ENCODE results near the gene SH2D3A.

DNA sequence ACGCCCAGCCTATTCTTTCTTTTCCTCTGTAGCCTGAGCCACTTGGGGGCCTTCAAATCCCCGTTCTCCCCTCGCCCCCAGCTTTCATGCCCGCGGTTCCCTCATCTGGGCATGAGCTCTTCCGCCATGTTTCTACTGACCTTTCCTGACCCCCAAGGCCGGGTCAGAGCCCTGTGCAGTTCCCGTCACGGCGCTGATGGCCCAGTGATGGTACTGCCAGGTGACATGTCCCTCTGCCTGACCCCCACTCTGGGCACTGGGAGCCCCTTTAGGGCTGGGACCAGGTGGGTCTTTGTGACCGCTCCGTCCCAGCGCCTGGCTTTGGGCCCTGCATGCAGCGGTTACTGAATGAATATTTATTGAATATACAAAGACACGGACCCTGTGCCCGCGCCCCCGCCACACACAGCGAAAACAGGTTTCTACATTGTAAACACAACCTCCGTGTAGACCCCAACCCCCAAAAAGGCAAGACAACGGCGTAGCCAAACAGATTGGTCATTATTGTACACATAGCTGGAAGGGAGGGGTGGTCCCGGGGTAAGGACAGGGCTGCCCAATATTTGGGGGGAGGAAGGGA, 37.6 kb downstream of the SH2D3A start:
- TF ChIP-seq POLR2AphosphoS5 (IDR thresholded peaks at IDR 0.05) = peak in 1 of 3 donors; percentile 27
- TF ChIP-seq, protein P1, sequence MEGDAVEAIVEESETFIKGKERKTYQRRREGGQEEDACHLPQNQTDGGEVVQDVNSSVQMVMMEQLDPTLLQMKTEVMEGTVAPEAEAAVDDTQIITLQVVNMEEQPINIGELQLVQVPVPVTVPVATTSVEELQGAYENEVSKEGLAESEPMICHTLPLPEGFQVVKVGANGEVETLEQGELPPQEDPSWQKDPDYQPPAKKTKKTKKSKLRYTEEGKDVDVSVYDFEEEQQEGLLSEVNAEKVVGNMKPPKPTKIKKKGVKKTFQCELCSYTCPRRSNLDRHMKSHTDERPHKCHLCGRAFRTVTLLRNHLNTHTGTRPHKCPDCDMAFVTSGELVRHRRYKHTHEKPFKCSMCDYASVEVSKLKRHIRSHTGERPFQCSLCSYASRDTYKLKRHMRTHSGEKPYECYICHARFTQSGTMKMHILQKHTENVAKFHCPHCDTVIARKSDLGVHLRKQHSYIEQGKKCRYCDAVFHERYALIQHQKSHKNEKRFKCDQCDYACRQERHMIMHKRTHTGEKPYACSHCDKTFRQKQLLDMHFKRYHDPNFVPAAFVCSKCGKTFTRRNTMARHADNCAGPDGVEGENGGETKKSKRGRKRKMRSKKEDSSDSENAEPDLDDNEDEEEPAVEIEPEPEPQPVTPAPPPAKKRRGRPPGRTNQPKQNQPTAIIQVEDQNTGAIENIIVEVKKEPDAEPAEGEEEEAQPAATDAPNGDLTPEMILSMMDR (IDR thresholded peaks at IDR 0.05 in 8 of 11, conservative IDR thresholded peaks at IDR 0.05 in 3 of 11) = no peak

All from spleen (tissue), 7 donors.